Hepatocyte (in vitro differentiated cells): ENCODE measurements around the gene MBP. TPM values are rescaled to one million over a fixed set of nuclear protein-coding genes. Genes with fewer than 3 reads are reported as not detected.

Experiments
- DNase-seq: peaks from one replicate; pipeline ENCODE4 v3.0.0-alpha.2; 2016; ENCODE audit warnings: low spot score
- H2AFZ ChIP-seq: fragments of 200-600 bp; sonication (generic); 2 replicates; pipeline ENCODE4 v1.6.0; 2016; ENCODE audit warnings: antibody characterized with exemption, mild to moderate bottlenecking
- H3K27ac ChIP-seq: fragments of 200-600 bp; sonication (generic); 2 replicates; pipeline ENCODE4 v1.5.1; 2016; ENCODE audit warnings: mild to moderate bottlenecking
- H3K27me3 ChIP-seq: fragments of 200-600 bp; sonication (generic); 2 replicates; pipeline ENCODE4 v1.6.1; 2016
- H3K36me3 ChIP-seq: fragments of 200-600 bp; sonication (generic); replicated peaks from 2 replicates; pipeline ENCODE4 v1.5.1; 2016; ENCODE audit warnings: low read depth; ENCODE audit not compliant: insufficient read depth
- H3K4me1 ChIP-seq: fragments of 200-600 bp; sonication (generic); 2 replicates; pipeline ENCODE4 v1.5.1; 2016; ENCODE audit warnings: mild to moderate bottlenecking, moderate library complexity; ENCODE audit not compliant: insufficient read depth
- H3K4me2 ChIP-seq: fragments of 200-600 bp; sonication (generic); 2 replicates; pipeline ENCODE4 v1.6.0; 2016
- H3K4me3 ChIP-seq: fragments of 200-600 bp; sonication (generic); 2 replicates; pipeline ENCODE4 v1.5.1; 2016; ENCODE audit warnings: mild to moderate bottlenecking
- H3K79me2 ChIP-seq: fragments of 200-600 bp; sonication (generic); 2 replicates; pipeline ENCODE4 v1.6.0; 2017; ENCODE audit warnings: mild to moderate bottlenecking
- H3K9me2 ChIP-seq: fragments of 200-600 bp; sonication (generic); replicated peaks from 2 replicates; pipeline ENCODE4 v1.6.0; 2017; ENCODE audit warnings: mild to moderate bottlenecking; ENCODE audit not compliant: insufficient read depth
- H3K9me3 ChIP-seq: fragments of 200-600 bp; sonication (generic); 2 replicates; pipeline ENCODE4 v1.5.1; 2016; ENCODE audit warnings: low read depth, mild to moderate bottlenecking
- H4K20me1 ChIP-seq: fragments of 200-600 bp; sonication (generic); 2 replicates; pipeline ENCODE4 v1.6.0; 2016; ENCODE audit warnings: mild to moderate bottlenecking; ENCODE audit not compliant: insufficient read depth, poor library complexity, severe bottlenecking
- EZH2 ChIP-seq: fragments of 200-600 bp; sonication (generic); IDR thresholded peaks from 2 replicates; pipeline ENCODE4 v1.6.1; 2016; ENCODE audit warnings: antibody characterized with exemption, mild to moderate bottlenecking, borderline replicate concordance
- EZH2phosphoT487 ChIP-seq: fragments of 200-600 bp; sonication (generic); IDR thresholded peaks from one replicate; pipeline ENCODE4 v1.6.1; 2018; ENCODE audit warnings: antibody characterized with exemption, mild to moderate bottlenecking, low read depth, moderate library complexity; ENCODE audit not compliant: unreplicated experiment, severe bottlenecking
- WGBS: methylation state at CpG from one replicate; pipeline ENCODE4 v1.1.6; 2016; ENCODE audit warnings: low lambda C conversion rate; ENCODE audit errors: missing lambda C conversion rate; 5-methylcytosine and 5-hydroxymethylcytosine counted together
- polyA plus RNA-seq: library from polyadenylated mRNA; unstranded; fragments of >200 nt; fragmentation: Nextera tagmentation; extraction: Ambion mirVana; gene quantifications from 2 replicates; pipeline ENCODE4 v1.2.1, GENCODE V29; 2016
- total RNA-seq: library from RNA; depleted of rRNA; stranded (reverse); fragments of >200 nt; gene quantifications from 2 replicates; pipeline ENCODE4 v1.2.3, GENCODE V29; 2014
- TF ChIP-seq, protein P1 (sequence below): fragments of 200-600 bp; sonication (generic); IDR thresholded peaks from 2 replicates; pipeline ENCODE4 v1.5.1; 2016; ENCODE audit warnings: antibody characterized with exemption, mild to moderate bottlenecking; ENCODE audit not compliant: poor library complexity

MBP gene
- total and polyA plus RNA-seq, 2 experiments from 2014 or later = 21.6 to 22.1 TPM

DNA sequence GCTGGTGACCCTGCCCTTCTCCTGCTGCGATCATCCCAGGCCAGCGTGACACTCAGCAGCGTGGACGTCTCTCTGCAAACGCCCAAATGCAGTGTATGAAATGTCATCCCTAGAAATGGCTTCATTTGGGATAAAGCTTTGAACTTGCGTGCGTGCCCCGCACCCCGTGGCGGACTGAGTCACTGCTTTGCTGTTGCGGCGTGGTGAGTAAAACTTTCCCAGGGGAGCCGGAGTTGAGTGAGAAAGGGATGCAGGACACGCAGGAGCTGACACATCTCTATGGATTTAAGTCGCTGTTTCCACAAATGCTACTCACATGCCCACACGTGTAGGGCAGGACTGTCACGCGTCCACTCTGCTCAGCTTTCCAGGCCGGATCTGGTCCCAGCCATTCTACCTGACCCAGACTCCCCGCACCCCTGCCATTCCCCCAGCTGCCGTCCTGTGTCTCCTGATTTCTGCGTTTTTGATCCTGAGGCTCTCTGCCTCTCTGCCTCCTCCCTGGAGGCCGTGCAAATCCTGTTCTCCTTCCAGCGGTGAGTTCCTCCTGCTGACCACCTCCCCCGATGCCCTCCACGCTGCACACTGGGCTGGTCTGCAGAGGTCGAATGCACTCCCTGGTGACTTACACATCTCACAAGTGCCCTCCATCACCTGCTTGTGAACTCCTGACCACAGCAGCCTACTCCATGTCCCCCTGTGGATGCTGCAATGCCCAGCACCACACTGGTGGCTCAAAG, 88.9 kb downstream of the MBP start:
- Histone ChIP-seq H3K27me3 (no peaks in the 10 kb centered on the region), H3K9me2 (no peaks in the 10 kb centered on the region), H4K20me1 (no peaks in the 10 kb centered on the region), H3K36me3 (no peaks in the 10 kb centered on the region), H2AFZ (no peak overlapping the region), H3K9me3 (no peaks in the 10 kb centered on the region), H3K27ac (no peak overlapping the region), H3K4me1 (no peaks in the 10 kb centered on the region), H3K4me2 (no peak overlapping the region), H3K4me3 (no peak overlapping the region), H3K79me2 (no peaks in the 10 kb centered on the region)
- 95% methylated on average over 27 of the region's 27 CpGs for WGBS
- no peak for DNase-seq
- TF ChIP-seq, protein P1, sequence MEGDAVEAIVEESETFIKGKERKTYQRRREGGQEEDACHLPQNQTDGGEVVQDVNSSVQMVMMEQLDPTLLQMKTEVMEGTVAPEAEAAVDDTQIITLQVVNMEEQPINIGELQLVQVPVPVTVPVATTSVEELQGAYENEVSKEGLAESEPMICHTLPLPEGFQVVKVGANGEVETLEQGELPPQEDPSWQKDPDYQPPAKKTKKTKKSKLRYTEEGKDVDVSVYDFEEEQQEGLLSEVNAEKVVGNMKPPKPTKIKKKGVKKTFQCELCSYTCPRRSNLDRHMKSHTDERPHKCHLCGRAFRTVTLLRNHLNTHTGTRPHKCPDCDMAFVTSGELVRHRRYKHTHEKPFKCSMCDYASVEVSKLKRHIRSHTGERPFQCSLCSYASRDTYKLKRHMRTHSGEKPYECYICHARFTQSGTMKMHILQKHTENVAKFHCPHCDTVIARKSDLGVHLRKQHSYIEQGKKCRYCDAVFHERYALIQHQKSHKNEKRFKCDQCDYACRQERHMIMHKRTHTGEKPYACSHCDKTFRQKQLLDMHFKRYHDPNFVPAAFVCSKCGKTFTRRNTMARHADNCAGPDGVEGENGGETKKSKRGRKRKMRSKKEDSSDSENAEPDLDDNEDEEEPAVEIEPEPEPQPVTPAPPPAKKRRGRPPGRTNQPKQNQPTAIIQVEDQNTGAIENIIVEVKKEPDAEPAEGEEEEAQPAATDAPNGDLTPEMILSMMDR = no peak
- no peak for TF ChIP-seq EZH2
- no peak for TF ChIP-seq EZH2phosphoT487

DNA sequence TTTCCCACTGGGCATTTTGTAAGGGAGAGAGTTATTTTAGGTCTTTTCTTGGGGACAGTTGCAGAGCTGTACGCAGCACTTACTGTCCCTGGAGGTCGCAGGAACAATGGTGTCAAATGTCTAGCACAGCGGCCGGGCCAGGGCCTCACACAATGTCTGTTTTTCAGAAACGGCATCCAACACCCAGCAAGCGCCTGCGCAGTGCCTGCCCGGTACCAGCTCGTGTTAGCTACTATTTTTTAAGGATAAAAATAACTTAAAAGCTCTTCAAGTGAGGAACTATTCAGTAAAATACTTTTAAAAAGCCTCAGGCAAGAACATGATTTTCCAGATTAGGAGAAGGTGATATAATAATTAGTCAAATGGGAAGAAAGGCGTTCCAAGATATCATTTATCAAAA, 90.0 kb downstream of the MBP start:
- no peaks in the 10 kb centered on the region for H4K20me1 ChIP-seq
- no peaks in the 10 kb centered on the region for H3K9me3 ChIP-seq
- WGBS = 71% methylated on average over 10 of the region's 10 CpGs
- no peaks in the 10 kb centered on the region for H3K79me2 ChIP-seq
- no peaks in the 10 kb centered on the region for H3K9me2 ChIP-seq
- H3K4me3 ChIP-seq = no peak overlapping the region
- H2AFZ ChIP-seq = no peak overlapping the region
- H3K27ac ChIP-seq = no peak overlapping the region
- no peaks in the 10 kb centered on the region for H3K36me3 ChIP-seq
- DNase-seq = no peak
- H3K27me3 ChIP-seq = no peaks in the 10 kb centered on the region
- H3K4me1 ChIP-seq = no peaks in the 10 kb centered on the region
- H3K4me2 ChIP-seq = no peak overlapping the region
- TF ChIP-seq, protein P1 = no peak

DNA sequence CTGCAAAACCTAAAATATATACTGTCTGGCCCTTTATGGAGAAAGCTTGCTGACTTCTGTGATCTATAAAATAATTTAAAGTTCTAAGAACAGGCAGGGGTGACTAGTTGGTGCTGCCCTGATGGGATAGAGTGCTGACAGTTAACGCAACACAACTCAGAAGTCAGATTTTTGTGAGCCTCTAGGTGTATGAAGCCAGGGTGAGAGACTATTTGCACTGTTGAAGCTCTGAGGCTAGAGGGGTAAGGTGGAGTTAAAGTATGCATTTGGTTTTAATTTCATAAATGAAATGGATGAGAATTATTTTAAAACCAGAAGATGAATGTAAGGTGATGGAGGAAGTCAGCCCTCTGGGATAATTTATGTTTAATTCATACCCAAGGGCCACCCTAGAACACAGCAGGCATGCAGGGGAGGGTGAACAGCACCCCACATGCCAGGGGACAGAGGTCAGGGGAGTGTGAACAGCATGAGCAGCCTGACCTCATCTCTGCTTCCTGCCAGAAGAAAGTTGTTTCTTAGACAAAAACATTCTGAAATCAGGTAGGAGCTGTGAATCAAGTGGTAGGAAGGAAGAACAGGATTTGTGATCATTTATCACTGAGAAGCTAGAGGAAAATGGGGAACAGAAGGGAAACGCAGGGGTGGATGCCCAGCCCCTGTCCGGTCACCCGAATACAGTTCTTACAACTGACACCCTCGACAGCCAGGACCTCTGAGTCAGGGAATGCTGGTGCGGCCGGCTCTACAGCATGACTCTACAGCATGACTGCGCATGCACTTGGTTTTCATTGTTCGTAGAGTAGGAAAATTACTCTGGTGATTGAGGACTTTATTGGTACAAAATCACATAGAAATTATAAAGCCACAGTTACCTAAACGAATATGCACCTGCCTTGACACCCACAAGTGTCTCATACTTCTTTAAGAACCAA, 93.1 kb downstream of the MBP start:
- Histone ChIP-seq H3K27ac (no peak overlapping the region), H3K27me3 (no peaks in the 10 kb centered on the region), H3K79me2 (no peaks in the 10 kb centered on the region), H4K20me1 (no peaks in the 10 kb centered on the region), H3K36me3 (no peaks in the 10 kb centered on the region), H3K9me3 (no peaks in the 10 kb centered on the region), H2AFZ (no peak overlapping the region), H3K4me1 (no peaks in the 10 kb centered on the region), H3K4me2 (no peak overlapping the region), H3K4me3 (no peak overlapping the region), H3K9me2 (no peaks in the 10 kb centered on the region)
- TF ChIP-seq EZH2 = no peak
- TF ChIP-seq, protein P1 = no peak
- no peak for DNase-seq
- 87% methylated on average over 10 of the region's 10 CpGs for WGBS
